ENCODE results near the gene VPS51. TPM values are rescaled to one million over a fixed set of nuclear protein-coding genes. Genes with fewer than 3 reads are reported as not detected.

Gene VPS51
- total and polyA plus RNA-seq, 9 of the 15 experiments (the other 6 are each of a cell fraction or from before 2014, with no cell fraction given), result 1.8 to 143 (median 46.8) TPM

GRCh38 chr11:65083834-65084597 is 12.0 kb upstream of the VPS51 start, which contains the start of the genes CDCA5 and ZFPL1 (continued):
- TF ChIP-seq ZBTB33 (CRISPR knock-in tag; IDR thresholded peaks at IDR 0.05) (peak; percentile 36), ETV6 (IDR thresholded peaks at IDR 0.05; ENCODE audit: borderline replicate concordance in 1 of 2, low read depth in 2 of 2, low read length in 1 of 2) (peak in 1 of 2 experiments; percentile 29; a peak in 1 of 4 replicates), ETV6 (CRISPR knock-in tag; IDR thresholded peaks at IDR 0.05; ENCODE audit: borderline replicate concordance) (no peak), ZBTB26 (CRISPR knock-in tag; IDR thresholded peaks at IDR 0.05) (peak; percentile 49; the same call in 1 of the 2 replicates), PKNOX1 (IDR thresholded peaks at IDR 0.05) (no peak), E2F6 (IDR thresholded peaks at IDR 0.05; ENCODE audit: borderline replicate concordance in 1 of 2, extremely low read depth in 1 of 2, insufficient read depth in 1 of 2, insufficient read length in 1 of 2, low read depth in 1 of 2, low read length in 1 of 2, poor library complexity in 1 of 2, severe bottlenecking in 1 of 2) (peak in 1 of 2 experiments; percentile 43), REST (IDR thresholded peaks at IDR 0.05; ENCODE audit: borderline replicate concordance) (no peak), REST (CRISPR knock-in tag; IDR thresholded peaks at IDR 0.05; ENCODE audit: low read depth) (peak; percentile 39; the same call in 1 of the 2 replicates)

All from K562 (cell line).